ENCODE data around the gene BSN.

DNA sequence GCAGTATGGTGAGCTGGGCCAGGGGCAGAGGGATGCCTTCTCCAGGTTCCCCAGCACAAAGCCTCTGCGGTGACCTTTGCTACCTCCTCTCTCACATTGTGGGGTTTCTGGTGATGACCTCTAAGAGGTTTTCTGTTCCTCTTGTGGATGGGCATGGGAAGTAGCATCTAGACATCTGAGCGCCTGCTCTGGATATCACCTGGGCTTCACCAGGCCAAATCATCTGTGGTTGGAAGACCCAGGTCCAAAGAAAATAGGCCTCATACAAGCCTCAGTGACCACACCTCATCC, 126.9 kb downstream of the BSN start:
- TF ChIP-seq, protein P1, sequence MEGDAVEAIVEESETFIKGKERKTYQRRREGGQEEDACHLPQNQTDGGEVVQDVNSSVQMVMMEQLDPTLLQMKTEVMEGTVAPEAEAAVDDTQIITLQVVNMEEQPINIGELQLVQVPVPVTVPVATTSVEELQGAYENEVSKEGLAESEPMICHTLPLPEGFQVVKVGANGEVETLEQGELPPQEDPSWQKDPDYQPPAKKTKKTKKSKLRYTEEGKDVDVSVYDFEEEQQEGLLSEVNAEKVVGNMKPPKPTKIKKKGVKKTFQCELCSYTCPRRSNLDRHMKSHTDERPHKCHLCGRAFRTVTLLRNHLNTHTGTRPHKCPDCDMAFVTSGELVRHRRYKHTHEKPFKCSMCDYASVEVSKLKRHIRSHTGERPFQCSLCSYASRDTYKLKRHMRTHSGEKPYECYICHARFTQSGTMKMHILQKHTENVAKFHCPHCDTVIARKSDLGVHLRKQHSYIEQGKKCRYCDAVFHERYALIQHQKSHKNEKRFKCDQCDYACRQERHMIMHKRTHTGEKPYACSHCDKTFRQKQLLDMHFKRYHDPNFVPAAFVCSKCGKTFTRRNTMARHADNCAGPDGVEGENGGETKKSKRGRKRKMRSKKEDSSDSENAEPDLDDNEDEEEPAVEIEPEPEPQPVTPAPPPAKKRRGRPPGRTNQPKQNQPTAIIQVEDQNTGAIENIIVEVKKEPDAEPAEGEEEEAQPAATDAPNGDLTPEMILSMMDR (IDR thresholded peaks at IDR 0.05), result no peak
- no peak for TF ChIP-seq POLR2A (IDR thresholded peaks at IDR 0.05)
- TF ChIP-seq POLR2AphosphoS5 (IDR thresholded peaks at IDR 0.05), result no peak

Data from gastroesophageal sphincter (tissue), 3 donors.